HCT116 (cell line): ENCODE data around the gene IQGAP3. TPM values are rescaled to one million over a fixed set of nuclear protein-coding genes. Genes with fewer than 3 reads are reported as not detected.

Experiments
- ATAC-seq: fragments of 200-7000 bp; cut with Tn5 transposase; 2 replicates; pipeline ENCODE4 v1.9.1; 2020; ENCODE audit warnings: mild to moderate bottlenecking, moderate library complexity
- BruUV-seq: library from RNA; stranded (reverse); fragments of 400-500 nt; replicated peaks from 2 replicates; lab custom pipeline; 2021; lab: Mats Ljungman, UMichigan
- CTCF ChIA-PET: fragments of 300-600 bp; sonication (Branson Sonifier 250); formaldehyde crosslinking; loops from one replicate; lab custom pipeline; 2021; ENCODE audit warnings: antibody characterized with exemption; lab: Charles Lee
- POLR2A ChIA-PET: fragments of 300-600, 350-600 bp; sonication (Branson Sonifier 250); formaldehyde crosslinking; loops from one replicate; lab custom pipeline; 2021; ENCODE audit warnings: antibody characterized with exemption; lab: Charles Lee
- RAD21 ChIA-PET, 2 experiments: fragments of 300-600 bp; sonication (Branson Sonifier 250); formaldehyde crosslinking; loops; one replicate each; lab custom pipeline; 2023; ENCODE audit warnings: low total read pairs in 2 of 2; ENCODE audit not compliant: uncharacterized antibody in 2 of 2, unreplicated experiment in 2 of 2, low non-redundant PET in 1 of 2; lab: Charles Lee
- DNase-seq: peaks from one replicate; pipeline ENCODE4 v3.0.0-alpha.2; 2010; ENCODE audit warnings: low read depth, low spot score
- H2AFZ ChIP-seq: fragments of 200-600 bp; shearing (Covaris generic), sonication (generic); 2 replicates; pipeline ENCODE4 v1.6.1; 2017; ENCODE audit warnings: low read depth, mixed run types, mixed read lengths, antibody characterized with exemption, low read length; ENCODE audit not compliant: poor library complexity, severe bottlenecking
- H3K27ac ChIP-seq: 2 replicates; pipeline ENCODE4 v1.5.1; 2012; ENCODE audit warnings: low read depth, low read length
- H3K27me3 ChIP-seq: fragments of 200-600 bp; sonication (generic); 2 replicates; pipeline ENCODE4 v1.6.1; 2016; ENCODE audit warnings: mixed run types, low read length, mixed read lengths; ENCODE audit not compliant: insufficient read depth
- H3K36me3 ChIP-seq, 2 experiments: fragments of 200-500 bp in 1 of 2; fragments of 200-600 bp in 1 of 2; sonication (Bioruptor generic) in 1 of 2; sonication (generic) in 1 of 2; 2 replicates each; pipeline versions ENCODE4 v1.5.1 to v1.6.1; 2014 to 2016; ENCODE audit warnings: low read length in 2 of 2, inconsistent platforms in 1 of 2, mixed read lengths in 1 of 2, mixed run types in 1 of 2; ENCODE audit not compliant: insufficient read depth in 2 of 2, control insufficient read depth in 1 of 2
- H3K4me1 ChIP-seq, 2 experiments: fragments of 200-600 bp in 1 of 2; sonication (generic) in 1 of 2; 2 replicates each; pipeline versions ENCODE4 v1.5.1 to v1.6.1; 2012 to 2017; ENCODE audit warnings: low read length in 2 of 2, inconsistent platforms in 1 of 2, mild to moderate bottlenecking in 1 of 2, mixed read lengths in 1 of 2, mixed run types in 1 of 2, moderate library complexity in 1 of 2; ENCODE audit not compliant: insufficient read depth in 2 of 2, control insufficient read depth in 1 of 2
- H3K4me2 ChIP-seq: fragments of 200-600 bp; sonication (generic); 2 replicates; pipeline ENCODE4 v1.6.1; 2017; ENCODE audit warnings: mixed run types, low read length, mixed read lengths
- H3K4me3 ChIP-seq, 2 experiments: fragments of 200-600 bp in 1 of 2; sonication (generic) in 1 of 2; replicated peaks in 1 of 2; 2 replicates each; pipeline ENCODE4 v1.5.1; 2011 to 2016; ENCODE audit warnings: low read length in 2 of 2, control low read depth in 1 of 2, low read depth in 1 of 2, mild to moderate bottlenecking in 1 of 2, mixed read lengths in 1 of 2, mixed run types in 1 of 2
- H3K79me2 ChIP-seq: fragments of 200-600 bp; sonication (generic); 2 replicates; pipeline ENCODE4 v1.6.1; 2017; ENCODE audit warnings: mild to moderate bottlenecking, mixed run types, low read length, moderate library complexity, mixed read lengths; ENCODE audit not compliant: insufficient read depth
- H3K9ac ChIP-seq: fragments of 200-600 bp; sonication (generic); 2 replicates; pipeline ENCODE4 v1.6.1; 2016; ENCODE audit warnings: low read length, mixed read lengths
- H3K9me2 ChIP-seq: fragments of 200-600 bp; sonication (generic), shearing (Covaris generic); 2 replicates; pipeline ENCODE4 v1.6.1; 2017; ENCODE audit warnings: mixed run types, mild to moderate bottlenecking, moderate library complexity; ENCODE audit not compliant: insufficient read depth
- H3K9me3 ChIP-seq, 2 experiments: fragments of 200-500 bp in 1 of 2; fragments of 200-600 bp in 1 of 2; sonication (Bioruptor generic) in 1 of 2; sonication (generic) in 1 of 2; 2 replicates each; pipeline ENCODE4 v1.6.1; 2014 to 2017; ENCODE audit warnings: low read length in 2 of 2, mixed read lengths in 2 of 2, inconsistent platforms in 1 of 2, low read depth in 1 of 2, mild to moderate bottlenecking in 1 of 2, mixed run types in 1 of 2, moderate library complexity in 1 of 2; ENCODE audit not compliant: control insufficient read depth in 1 of 2, insufficient read depth in 1 of 2
- H4K20me1 ChIP-seq: fragments of 200-600 bp; sonication (generic), shearing (Covaris generic); 2 replicates; pipeline ENCODE4 v1.6.1; 2017; ENCODE audit warnings: mixed run types, mild to moderate bottlenecking, moderate library complexity; ENCODE audit not compliant: insufficient read depth
- ATF3 ChIP-seq: IDR thresholded peaks from 2 replicates; pipeline ENCODE4 v1.6.1; 2012
- CBX3 ChIP-seq: IDR thresholded peaks from 2 replicates; pipeline ENCODE4 v1.6.1; 2012; ENCODE audit warnings: low read depth
- EZH2 ChIP-seq: fragments of 200-600 bp; sonication (generic); IDR thresholded peaks from 2 replicates; pipeline ENCODE4 v1.6.1; 2017; ENCODE audit warnings: antibody characterized with exemption, mixed run types
- EZH2phosphoT487 ChIP-seq: fragments of 200-600 bp; IDR thresholded peaks from 2 replicates; pipeline ENCODE4 v1.6.1; 2018; ENCODE audit warnings: antibody characterized with exemption, borderline replicate concordance
- FOSL1 ChIP-seq: IDR thresholded peaks from 2 replicates; pipeline ENCODE4 v1.6.1; 2012; ENCODE audit warnings: low read depth
- POLR2AphosphoS5 ChIP-seq: IDR thresholded peaks from 2 replicates; pipeline ENCODE4 v1.6.1; 2011; ENCODE audit warnings: mild to moderate bottlenecking, low read depth, low read length, moderate library complexity
- RAD21 ChIP-seq: IDR thresholded peaks from 2 replicates; pipeline ENCODE4 v1.6.1; 2012; ENCODE audit warnings: low read depth, mild to moderate bottlenecking
- REST ChIP-seq: IDR thresholded peaks from 2 replicates; pipeline ENCODE4 v1.6.1; 2012; ENCODE audit warnings: low read depth
- SP1 ChIP-seq: IDR thresholded peaks from 2 replicates; pipeline ENCODE4 v1.6.1; 2012; ENCODE audit warnings: low read depth
- SRF ChIP-seq: IDR thresholded peaks from 2 replicates; pipeline ENCODE4 v1.6.1; 2012; ENCODE audit warnings: low read depth
- TCF7L2 ChIP-seq: IDR thresholded peaks from 2 replicates; pipeline ENCODE4 v1.7.0; 2011; ENCODE audit warnings: borderline replicate concordance, inconsistent platforms; ENCODE audit not compliant: insufficient read depth, insufficient read length; ENCODE audit errors: extremely low read depth
- ZFX ChIP-seq: fragments of 450-650 bp; IDR thresholded peaks from 2 replicates; pipeline ENCODE4 v1.6.1; 2017
- ZNF274 ChIP-seq: fragments of 200-500 bp; sonication (Bioruptor generic); IDR thresholded peaks from 2 replicates; pipeline ENCODE4 v1.6.1; 2014; ENCODE audit warnings: mild to moderate bottlenecking, low read depth, low read length, inconsistent platforms
- intact Hi-C: fragments of 100-400 bp; cut with micrococcal nuclease; formaldehyde crosslinking; loops from 2 replicates; pipeline ENCODE4 v1.10.0; 2022
- total RNA-seq: library from RNA; stranded (reverse); gene quantifications from one replicate; pipeline ENCODE4 v1.2.1, GENCODE V29; 2021; ENCODE audit not compliant: unreplicated experiment

Gene IQGAP3
- total RNA-seq, 1 experiment from 2014 or later: 38.8 TPM

GRCh38 chr1:156592910-156593660 is 20.7 kb upstream of the IQGAP3 start:
- Histone ChIP-seq H3K27ac (peak overlapping the region; percentile 89), H3K79me2 (peaks cover 32% of the 10 kb centered on the region; the same call in 1 of the 2 replicates), H2AFZ (no peak overlapping the region), H3K27me3 (no peaks in the 10 kb centered on the region), H3K36me3 (peaks cover 28 to 49% of the 10 kb centered on the region in 2 experiments; a peak in 3 of 4 replicates), H3K9ac (peak overlapping the region; percentile 97), H3K9me3 (no peaks in the 10 kb centered on the region), H3K4me2 (peak overlapping the region; percentile 84), H3K4me3 (peak overlapping the region; percentile 60 to 95), H3K9me2 (no peaks in the 10 kb centered on the region), H4K20me1 (no peaks in the 10 kb centered on the region), H3K4me1 (peaks cover 4 to 19% of the 10 kb centered on the region in 2 experiments; a peak in 2 of 4 replicates)
- TF ChIP-seq SRF (no peak), ZFX (no peak), EZH2phosphoT487 (no peak), POLR2AphosphoS5 (peak; percentile 1; the same call in 1 of the 2 replicates)
- no TSS peak for BruUV-seq
- intact Hi-C loops: no loop called here
- CTCF ChIA-PET: interaction anchor here (1.3 to 2.3 kb wide), 4 partner anchors 9 to 96 kb away, joined by 4 to 12 read pairs (median 6); partner anchors contain the start of gene GPATCH4
- RAD21 ChIA-PET: interaction anchor here in 1 of 2 experiments (0.7 kb wide), 1 partner anchor 300 kb away, joined by 3 read pairs; no protein-coding TSS in a partner anchor
- DNase-seq (no peak), ATAC-seq (no peak)
- POLR2A ChIA-PET: interaction anchor here (1.1 kb wide), 2 partner anchors 68 to 91 kb away, joined by 3 read pairs; no protein-coding TSS in a partner anchor

- ATAC-seq (peak; percentile 42), DNase-seq (no peak)
- peak overlapping the region; percentile 60 to 95 for H3K4me3 ChIP-seq
- ChIA-PET RAD21 (interaction anchor here (0.6 to 0.7 kb wide), 2 partner anchors 58 to 300 kb away, joined by 3 read pairs; no protein-coding TSS in a partner anchor), POLR2A (interaction anchor here (0.5 kb wide), 1 partner anchor 13 kb away, joined by 4 read pairs; the partner anchor contains the start of gene TTC24), CTCF (interaction anchor here (1.6 to 2.3 kb wide), 3 partner anchors 10 to 97 kb away, joined by 4 to 12 read pairs (median 7); partner anchors contain the start of gene GPATCH4)
- H3K79me2 ChIP-seq: peaks cover 25% of the 10 kb centered on the region; the same call in 1 of the 2 replicates
- H3K27ac ChIP-seq: peak overlapping the region; percentile 89
- H3K27me3 ChIP-seq: no peaks in the 10 kb centered on the region
- no peaks in the 10 kb centered on the region for H3K9me2 ChIP-seq
- H3K36me3 ChIP-seq: peaks cover 21 to 42% of the 10 kb centered on the region in 2 experiments; a peak in 3 of 4 replicates
- H4K20me1 ChIP-seq: no peaks in the 10 kb centered on the region
- H2AFZ ChIP-seq: no peak overlapping the region
- intact Hi-C loops: no loop called here
- H3K4me1 ChIP-seq: peaks cover 4 to 23% of the 10 kb centered on the region in 2 experiments; a peak in 3 of 4 replicates
- peak overlapping the region; percentile 97 for H3K9ac ChIP-seq
- no peaks in the 10 kb centered on the region for H3K9me3 ChIP-seq
- TSS peak; percentile 55 for BruUV-seq
- H3K4me2 ChIP-seq: peak overlapping the region; percentile 84
- TF ChIP-seq FOSL1: no peak
- TF ChIP-seq TCF7L2: no peak
- no peak for TF ChIP-seq CBX3
- no peak for TF ChIP-seq ATF3
- no peak for TF ChIP-seq REST
- TF ChIP-seq SP1: no peak
- no peak for TF ChIP-seq EZH2phosphoT487
- TF ChIP-seq EZH2: no peak
- no peak for TF ChIP-seq SRF
- TF ChIP-seq ZNF274: no peak
- TF ChIP-seq RAD21: no peak
Measured at GRCh38 chr1:156592158-156592909, 20.0 kb upstream of the IQGAP3 start.
